ENCODE results near the gene KCNH1.

Gene KCNH1

GRCh38 chr1:211132721-211133392, 1.1 kb downstream of the KCNH1 start (continued):
- no peak for TF ChIP-seq ZNF133 (tag by site-specific recombination; IDR thresholded peaks at IDR 0.05)
- no peak for TF ChIP-seq ZNF571 (tag by site-specific recombination; IDR thresholded peaks at IDR 0.05)

- Histone ChIP-seq H3K4me3 (ENCODE audit: low read depth, low read length) (no peak overlapping the region), H3K4me1 (ENCODE audit: control insufficient read depth, insufficient read depth, low read length) (no peaks in the 10 kb centered on the region), H3K36me3 (ENCODE audit: control insufficient read depth in 2 of 2, insufficient read depth in 1 of 2, low read length in 2 of 2) (no peaks in the 10 kb centered on the region), H3K27ac (ENCODE audit: extremely low read depth, low read depth, low read length) (no peak overlapping the region), H3K9me3 (ENCODE audit: control insufficient read depth, insufficient read depth, low read depth, low read length) (no peaks in the 10 kb centered on the region)
- ChIA-PET CTCF (interaction anchor here (0.6 to 1.6 kb wide), 2 partner anchors 546 to 1614 kb away, joined by 4 read pairs; no protein-coding TSS in a partner anchor), POLR2A (no interaction called here)
- no peak for TF ChIP-seq ZNF404 (tag by site-specific recombination; IDR thresholded peaks at IDR 0.05)
- TF ChIP-seq ZNF221 (tag by site-specific recombination; IDR thresholded peaks at IDR 0.05; ENCODE audit: borderline replicate concordance) = no peak
- no peak for TF ChIP-seq ZNF214 (tag by site-specific recombination; IDR thresholded peaks at IDR 0.05; ENCODE audit: borderline replicate concordance)
- no peak for TF ChIP-seq SP7 (tag by site-specific recombination; IDR thresholded peaks at IDR 0.05)
- no peak for TF ChIP-seq ZNF776 (tag by site-specific recombination; IDR thresholded peaks at IDR 0.05; ENCODE audit: borderline replicate concordance)
- TF ChIP-seq HOXA7 (CRISPR knock-in tag; IDR thresholded peaks at IDR 0.05; ENCODE audit: borderline replicate concordance) = no peak
- no peak for TF ChIP-seq ZNF76 (tag by site-specific recombination; IDR thresholded peaks at IDR 0.05; ENCODE audit: borderline replicate concordance, low read depth)
- TF ChIP-seq PRDM10 (tag by site-specific recombination; IDR thresholded peaks at IDR 0.05) = no peak
- no peak for TF ChIP-seq ZNF660 (tag by site-specific recombination; IDR thresholded peaks at IDR 0.05)
- TF ChIP-seq ZBTB17 (tag by site-specific recombination; IDR thresholded peaks at IDR 0.05) = no peak
- TF ChIP-seq MZF1 (tag by site-specific recombination; IDR thresholded peaks at IDR 0.05; ENCODE audit: borderline replicate concordance) = no peak
- no peak for TF ChIP-seq BCL11A (tag by site-specific recombination; IDR thresholded peaks at IDR 0.05; ENCODE audit: low read depth)
- no peak for TF ChIP-seq ZNF561 (tag by site-specific recombination; IDR thresholded peaks at IDR 0.05; ENCODE audit: borderline replicate concordance)
- TF ChIP-seq ZNF626 (tag by site-specific recombination; IDR thresholded peaks at IDR 0.05) = no peak
- TF ChIP-seq ZSCAN30 (tag by site-specific recombination; IDR thresholded peaks at IDR 0.05) = no peak
- no peak for TF ChIP-seq KLF16 (tag by site-specific recombination; IDR thresholded peaks at IDR 0.05)
- TF ChIP-seq ZNF596 (tag by site-specific recombination; IDR thresholded peaks at IDR 0.05) = no peak
- TF ChIP-seq ZNF398 (tag by site-specific recombination; IDR thresholded peaks at IDR 0.05) = no peak
Observed at GRCh38 chr1:211129776-211130175, 4.2 kb downstream of the KCNH1 start.

All from HEK293 (cell line).